LNCAP (cell line): ENCODE results near the gene SLC13A3.

ENCODE experiments used
- CTCF ChIP-seq: fragments of 450-650 bp; IDR thresholded peaks from 2 replicates; pipeline ENCODE4 v1.5.1; 2017; ENCODE audit warnings: mild to moderate bottlenecking

The SLC13A3 gene

GRCh38 chr20:46554828-46555227, 96.4 kb downstream of the SLC13A3 start:
- TF ChIP-seq CTCF = no peak

DNA sequence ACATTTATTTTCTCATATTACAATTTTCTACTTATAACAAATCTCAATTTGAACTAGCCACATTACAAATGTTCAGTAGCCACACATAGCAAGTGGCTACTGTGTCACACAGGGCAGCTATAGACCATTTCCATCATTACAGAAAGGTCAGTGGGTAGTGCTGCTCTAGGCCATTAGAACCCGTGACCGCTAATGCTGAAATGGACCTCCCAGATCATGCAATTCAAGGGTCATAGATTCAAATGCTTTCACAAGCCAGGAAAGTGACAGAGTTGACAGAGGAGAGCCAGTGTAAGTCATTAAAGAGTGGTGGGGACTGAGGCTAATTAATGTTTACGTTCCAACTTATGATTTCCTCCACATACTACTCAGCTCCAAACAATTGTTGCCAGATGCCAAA, 97.3 kb downstream of the SLC13A3 start:
- TF ChIP-seq CTCF = no peak

DNA sequence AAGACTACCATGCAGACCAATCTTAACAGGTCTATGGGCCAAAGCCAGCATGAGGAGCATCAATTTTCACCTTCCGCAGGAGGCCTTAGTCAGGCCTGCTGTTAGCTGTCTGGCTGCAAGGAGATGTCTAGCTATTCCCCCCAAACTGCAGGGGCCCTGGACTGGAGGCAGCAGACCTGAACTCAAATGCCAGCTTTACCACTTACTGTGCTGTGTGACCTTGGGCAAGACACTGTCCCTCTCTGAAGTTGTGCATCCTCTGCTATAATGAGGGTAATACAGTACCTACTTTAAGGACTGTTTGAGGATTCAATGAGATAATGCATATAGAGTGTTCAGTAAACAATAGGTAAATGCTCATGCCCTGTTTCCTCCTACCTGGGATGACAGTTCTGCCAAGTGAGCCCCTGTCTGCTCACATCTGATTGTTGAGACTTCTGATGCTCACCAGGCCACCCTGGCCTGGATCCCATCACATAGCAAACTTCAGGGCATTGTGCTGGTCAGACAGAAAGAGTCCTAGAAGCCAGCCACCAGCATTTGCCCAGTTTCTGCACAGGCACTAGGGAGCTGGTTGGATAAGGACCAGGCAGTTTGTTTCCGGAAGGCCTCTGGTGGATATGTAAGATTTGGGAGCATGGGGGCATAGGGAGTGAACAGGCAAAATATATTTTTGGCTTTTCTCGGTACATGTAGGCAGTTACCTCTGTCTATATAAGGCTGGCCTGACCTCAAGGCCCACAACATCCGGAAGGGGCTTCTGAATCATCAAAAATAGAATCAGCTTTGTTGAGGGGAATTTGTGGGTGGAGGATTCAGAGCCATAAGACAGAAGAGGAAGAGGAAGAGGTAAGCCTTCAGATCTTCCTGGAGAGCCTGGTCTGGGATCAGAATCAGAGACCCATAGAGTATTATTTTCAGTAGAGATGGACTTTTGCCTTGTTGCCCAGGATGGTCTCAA, 98.5 kb downstream of the SLC13A3 start:
- TF ChIP-seq CTCF = no peak

DNA sequence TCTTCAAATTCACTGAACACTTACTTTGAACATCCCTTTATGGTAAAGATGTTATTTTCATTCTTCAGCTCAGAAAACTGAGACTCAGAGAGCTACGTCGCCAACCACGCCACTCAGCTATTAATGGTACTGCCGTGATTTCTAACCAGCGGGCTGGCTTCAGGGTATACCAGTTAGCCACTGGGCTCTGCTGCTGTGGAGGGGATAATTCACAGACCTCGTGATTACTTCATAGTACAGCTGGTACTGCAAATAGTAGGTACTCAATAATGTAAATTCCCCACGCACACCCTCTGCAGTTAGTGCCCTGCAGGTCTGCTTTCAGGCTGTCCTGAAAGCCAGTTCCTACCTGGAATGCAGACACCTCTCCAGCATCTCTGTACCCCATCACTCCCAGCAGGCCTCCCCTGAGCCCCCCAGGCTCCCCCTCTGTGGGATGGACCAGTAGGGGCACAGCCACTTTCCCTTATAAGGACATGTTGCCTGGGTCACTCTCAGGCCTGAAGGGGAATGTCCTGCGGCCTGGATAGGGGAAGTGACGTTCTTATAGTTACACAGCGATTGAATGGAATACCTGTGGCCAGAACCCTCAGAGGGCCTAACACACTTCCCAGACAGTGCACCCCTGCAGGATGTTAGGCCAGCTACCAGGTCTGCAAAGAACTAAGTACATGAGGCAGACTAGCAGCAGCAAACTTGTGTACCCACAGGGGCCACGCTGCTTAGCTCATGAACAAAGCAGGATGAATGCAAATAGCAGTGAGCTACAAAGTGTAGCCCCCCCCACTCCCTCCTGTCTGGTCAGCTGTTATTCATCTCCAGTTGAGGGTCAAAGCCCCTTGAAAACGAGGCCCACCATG, 99.5 kb downstream of the SLC13A3 start:
- no peak for TF ChIP-seq CTCF

- no peak for TF ChIP-seq CTCF
These were observed 100.8 kb downstream of the SLC13A3 start, which contains the start of gene OCSTAMP for GRCh38 chr20:46550461-46550860. OCSTAMP (minus strand) TSS chr20:46550654; CDS start chr20:46550560, 94 bp downstream.

DNA sequence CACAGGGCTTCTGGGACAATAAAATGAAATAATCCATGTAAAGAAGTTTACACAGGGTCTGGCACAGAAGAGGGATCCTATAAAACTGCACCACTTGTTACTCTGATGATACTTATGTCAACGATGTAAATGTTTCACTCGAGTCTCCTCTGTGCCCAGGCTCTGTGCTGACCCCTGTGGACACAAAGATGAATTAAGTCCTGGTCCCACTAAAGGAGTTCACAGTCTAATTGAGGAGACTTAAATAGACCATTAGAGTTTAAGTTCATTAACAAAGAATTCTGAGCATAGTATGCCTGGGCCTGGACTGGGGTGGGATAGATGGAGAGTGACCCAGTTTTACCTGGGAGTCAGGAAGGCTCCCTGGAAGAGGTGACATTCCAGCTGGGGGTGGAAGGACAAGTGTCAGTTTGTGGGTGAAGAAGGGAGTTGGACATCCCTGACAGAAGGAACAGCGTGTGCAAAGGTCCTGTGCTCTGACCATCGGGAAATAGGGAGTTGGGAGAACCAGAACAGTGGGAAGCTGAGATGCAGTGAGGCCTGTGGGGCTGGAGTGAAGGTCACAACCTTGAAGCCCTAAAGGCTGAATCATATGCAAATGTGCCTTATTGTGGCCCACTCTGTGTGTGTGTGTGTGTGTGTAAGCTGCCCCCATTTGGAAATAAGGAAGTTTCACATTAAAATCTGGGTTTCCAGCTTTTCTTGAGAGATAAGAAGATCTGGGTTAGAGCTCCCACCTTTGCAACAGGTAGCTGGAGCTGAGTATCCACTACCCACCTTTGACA, 101.9 kb downstream of the SLC13A3 start:
- TF ChIP-seq CTCF = no peak

DNA sequence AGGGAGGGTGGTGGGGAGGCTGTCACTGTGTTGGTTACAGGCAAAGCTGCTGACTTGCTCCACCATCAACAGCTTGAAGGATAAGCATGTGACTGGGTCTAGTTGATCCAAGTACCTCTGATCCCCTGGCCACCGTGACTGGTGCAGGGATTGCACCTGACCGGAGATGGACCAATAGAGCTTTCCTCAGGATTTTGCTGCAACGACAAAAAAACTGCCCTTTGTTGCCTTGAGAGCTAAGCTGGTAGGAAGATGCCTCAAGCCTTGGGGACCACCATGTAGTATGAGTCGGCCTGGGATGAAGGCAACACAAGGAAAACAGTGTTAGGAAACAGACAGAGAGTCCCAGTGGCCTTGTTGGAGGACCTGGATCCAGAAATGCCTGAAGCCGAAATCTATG, 102.6 kb downstream of the SLC13A3 start:
- TF ChIP-seq CTCF = no peak
